GM19099 (cell line): ENCODE measurements around the gene HOXA2.

Experiments
- POLR2A ChIP-seq: IDR thresholded peaks from 3 replicates; pipeline ENCODE4 v1.6.1; 2011; ENCODE audit warnings: low read depth; ENCODE audit not compliant: insufficient read length; ENCODE audit errors: extremely low read depth

HOXA2 gene

GRCh38 chr7:27104341-27105058 lies 2.0 kb upstream of the HOXA2 start:
- no peak for TF ChIP-seq POLR2A

GRCh38 chr7:27103489-27104226 lies 1.2 kb upstream of the HOXA2 start:
- no peak for TF ChIP-seq POLR2A

GRCh38 chr7:27101957-27102580 lies 414 bp downstream of the HOXA2 start:
- TF ChIP-seq POLR2A, result no peak

- TF ChIP-seq POLR2A, result no peak
Observed at GRCh38 chr7:27101171-27101956, 1.1 kb downstream of the HOXA2 start.

- no peak for TF ChIP-seq POLR2A
Observed at GRCh38 chr7:27100694-27101170, 1.8 kb downstream of the HOXA2 start.

GRCh38 chr7:27099453-27100370 lies 2.8 kb downstream of the HOXA2 start:
- no peak for TF ChIP-seq POLR2A

GRCh38 chr7:27098578-27099451 lies 3.7 kb downstream of the HOXA2 start:
- TF ChIP-seq POLR2A, result no peak

GRCh38 chr7:27097686-27098577 lies 4.6 kb downstream of the HOXA2 start:
- no peak for TF ChIP-seq POLR2A

GRCh38 chr7:27096768-27097514 lies 5.5 kb downstream of the HOXA2 start:
- TF ChIP-seq POLR2A, result no peak

GRCh38 chr7:27095897-27096767 lies 6.4 kb downstream of the HOXA2 start, which contains the start of gene HOXA1:
Gene HOXA1, minus strand, starts transcription at chr7:27096000. Its CDS starts 88 bp downstream, at chr7:27095912.
- peak; percentile 44 for TF ChIP-seq POLR2A
